K562 (cell line): ENCODE measurements around the gene RASGRP2. TPM values are rescaled to one million over a fixed set of nuclear protein-coding genes. Genes with fewer than 3 reads are reported as not detected.
A peak's percentile ranks its signal among the peaks of the same experiment; 100 is the strongest.

ENCODE experiments used
- CEBPB ChIP-seq: fragments of 450-650 bp; IDR thresholded peaks from 2 replicates; pipeline ENCODE4 v1.6.1; 2016; ENCODE audit warnings: missing genetic modification characterization, missing compliant biosample characterization
- CREB1 ChIP-seq, 2 experiments: sonication (generic) in 1 of 2; formaldehyde crosslinking in 1 of 2; IDR thresholded peaks; 2 replicates each; pipeline versions ENCODE4 v1.6.1 to v1.8.0; 2012 to 2022; ENCODE audit warnings: inconsistent platforms in 1 of 2, mild to moderate bottlenecking in 1 of 2, missing genetic modification reagents in 1 of 2, moderate library complexity in 1 of 2
- CREM ChIP-seq: IDR thresholded peaks from 2 replicates; pipeline ENCODE4 v1.6.1; 2014; ENCODE audit warnings: antibody characterized with exemption, low read depth
- DACH1 ChIP-seq: fragments of 450-650 bp; IDR thresholded peaks from 2 replicates; pipeline ENCODE4 v1.6.1; 2018; ENCODE audit not compliant: partially characterized antibody
- DDX20 ChIP-seq: fragments of 450-650 bp; IDR thresholded peaks from 2 replicates; pipeline ENCODE4 v1.6.1; 2016; ENCODE audit warnings: missing genetic modification characterization, low read depth, mild to moderate bottlenecking, missing compliant biosample characterization, moderate library complexity
- EWSR1 ChIP-seq: fragments of 450-650 bp; IDR thresholded peaks from 2 replicates; pipeline ENCODE4 v1.6.1; 2018; ENCODE audit warnings: borderline replicate concordance, mild to moderate bottlenecking, low read depth, moderate library complexity; ENCODE audit not compliant: partially characterized antibody
- FOXK1 ChIP-seq: sonication (generic); formaldehyde crosslinking; IDR thresholded peaks from 2 replicates; pipeline ENCODE4 v1.8.0; 2022; ENCODE audit warnings: missing genetic modification reagents, mild to moderate bottlenecking, borderline replicate concordance
- GTF2A2 ChIP-seq: IDR thresholded peaks from 2 replicates; pipeline ENCODE4 v1.6.1; 2016; ENCODE audit warnings: mild to moderate bottlenecking, missing genetic modification characterization, missing compliant biosample characterization
- IRF2 ChIP-seq: sonication (generic); formaldehyde crosslinking; IDR thresholded peaks from 2 replicates; pipeline ENCODE4 v1.8.1; 2022; ENCODE audit warnings: mild to moderate bottlenecking, missing genetic modification reagents
- KLF16 ChIP-seq: IDR thresholded peaks from 2 replicates; pipeline ENCODE4 v1.6.1; 2016; ENCODE audit warnings: antibody characterized with exemption
- polyA plus RNA-seq, 8 experiments: library from polyadenylated mRNA; depleted of rRNA in 4 of 8; stranded (reverse) in 5 of 8; unstranded in 3 of 8; fragments of >200 nt; fragmentation: Nextera tagmentation in 2 of 8; fragmentation: Illumina TruSeq in 1 of 8; extraction: Ambion mirVana in 2 of 8; extraction: Trizol in 1 of 8; gene quantifications; 2 replicates each; pipeline versions ENCODE4 v1.2.1 to v1.2.3, GENCODE V29; 2011 to 2014; ENCODE audit warnings: inconsistent platforms in 1 of 8, missing spikeins in 1 of 8
- total RNA-seq, 7 experiments: library from RNA; depleted of rRNA in 6 of 7; stranded (reverse); fragments of >200 nt in 6 of 7; fragmentation: Illumina TruSeq in 2 of 7; extraction: Trizol in 2 of 7; gene quantifications; 2 replicates each; pipeline versions ENCODE4 v1.2.1 to v1.2.3, GENCODE V29; 2011 to 2021; ENCODE audit warnings: low replicate concordance in 1 of 7
- TF ChIP-seq, protein P1 (sequence below), 2 experiments: fragments of 450-650 bp; IDR thresholded peaks; 2 replicates each; pipeline ENCODE4 v1.6.1; 2016; ENCODE audit warnings: mild to moderate bottlenecking in 2 of 2, borderline replicate concordance in 1 of 2, low read depth in 1 of 2, moderate library complexity in 1 of 2
- TF ChIP-seq, protein P2 (sequence below): fragments of 450-650 bp; IDR thresholded peaks from 2 replicates; pipeline ENCODE4 v1.6.1; 2018; ENCODE audit not compliant: partially characterized antibody

RASGRP2 gene
- total and polyA plus RNA-seq, 9 of the 15 experiments (the other 6 are each of a cell fraction or from before 2014, with no cell fraction given), result 0.87 to 22.7 (median 5.5) TPM

DNA sequence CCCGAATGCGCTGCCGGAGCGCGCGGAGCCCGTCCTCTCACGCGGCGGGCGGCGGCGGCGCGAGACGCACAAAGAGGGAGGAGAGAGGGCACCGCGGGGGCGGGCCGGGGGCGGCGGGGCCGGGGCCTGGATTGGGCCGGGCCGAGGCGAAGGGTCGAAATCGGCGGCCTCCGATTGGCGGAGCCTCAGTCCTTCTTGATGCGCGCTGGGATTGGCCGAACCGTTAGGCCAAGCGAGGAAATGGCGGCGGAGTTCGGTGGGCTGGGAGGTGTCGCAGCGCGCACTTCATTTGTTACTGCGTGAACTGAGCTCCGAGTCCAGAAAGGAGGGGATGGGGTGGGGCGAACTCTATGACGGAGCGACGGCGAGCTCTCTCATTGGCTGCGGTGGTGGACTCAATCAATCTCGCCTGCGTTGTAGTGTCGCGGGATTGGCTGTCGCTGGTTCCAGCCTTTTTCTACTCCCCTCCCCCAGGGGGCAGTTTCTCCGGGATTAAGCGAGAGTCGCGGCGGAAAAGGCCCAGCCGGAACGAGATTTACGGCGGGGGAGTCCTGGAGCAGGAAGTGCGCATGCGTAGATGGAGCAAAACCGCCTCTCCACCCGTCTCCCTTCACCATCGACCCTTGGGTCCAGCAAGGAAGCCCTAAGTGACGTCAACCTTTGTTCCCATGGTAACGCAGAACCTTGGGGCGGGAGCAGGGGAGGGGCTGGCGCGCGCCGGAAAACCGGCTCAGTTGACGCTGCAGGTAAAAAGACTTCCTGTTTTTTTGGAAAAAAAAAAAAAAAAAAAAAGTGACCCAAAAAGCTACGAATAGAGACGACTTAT is 34.7 kb upstream of the RASGRP2 start, which contains the start of gene SF1 (continued):
- TF ChIP-seq, protein P1, sequence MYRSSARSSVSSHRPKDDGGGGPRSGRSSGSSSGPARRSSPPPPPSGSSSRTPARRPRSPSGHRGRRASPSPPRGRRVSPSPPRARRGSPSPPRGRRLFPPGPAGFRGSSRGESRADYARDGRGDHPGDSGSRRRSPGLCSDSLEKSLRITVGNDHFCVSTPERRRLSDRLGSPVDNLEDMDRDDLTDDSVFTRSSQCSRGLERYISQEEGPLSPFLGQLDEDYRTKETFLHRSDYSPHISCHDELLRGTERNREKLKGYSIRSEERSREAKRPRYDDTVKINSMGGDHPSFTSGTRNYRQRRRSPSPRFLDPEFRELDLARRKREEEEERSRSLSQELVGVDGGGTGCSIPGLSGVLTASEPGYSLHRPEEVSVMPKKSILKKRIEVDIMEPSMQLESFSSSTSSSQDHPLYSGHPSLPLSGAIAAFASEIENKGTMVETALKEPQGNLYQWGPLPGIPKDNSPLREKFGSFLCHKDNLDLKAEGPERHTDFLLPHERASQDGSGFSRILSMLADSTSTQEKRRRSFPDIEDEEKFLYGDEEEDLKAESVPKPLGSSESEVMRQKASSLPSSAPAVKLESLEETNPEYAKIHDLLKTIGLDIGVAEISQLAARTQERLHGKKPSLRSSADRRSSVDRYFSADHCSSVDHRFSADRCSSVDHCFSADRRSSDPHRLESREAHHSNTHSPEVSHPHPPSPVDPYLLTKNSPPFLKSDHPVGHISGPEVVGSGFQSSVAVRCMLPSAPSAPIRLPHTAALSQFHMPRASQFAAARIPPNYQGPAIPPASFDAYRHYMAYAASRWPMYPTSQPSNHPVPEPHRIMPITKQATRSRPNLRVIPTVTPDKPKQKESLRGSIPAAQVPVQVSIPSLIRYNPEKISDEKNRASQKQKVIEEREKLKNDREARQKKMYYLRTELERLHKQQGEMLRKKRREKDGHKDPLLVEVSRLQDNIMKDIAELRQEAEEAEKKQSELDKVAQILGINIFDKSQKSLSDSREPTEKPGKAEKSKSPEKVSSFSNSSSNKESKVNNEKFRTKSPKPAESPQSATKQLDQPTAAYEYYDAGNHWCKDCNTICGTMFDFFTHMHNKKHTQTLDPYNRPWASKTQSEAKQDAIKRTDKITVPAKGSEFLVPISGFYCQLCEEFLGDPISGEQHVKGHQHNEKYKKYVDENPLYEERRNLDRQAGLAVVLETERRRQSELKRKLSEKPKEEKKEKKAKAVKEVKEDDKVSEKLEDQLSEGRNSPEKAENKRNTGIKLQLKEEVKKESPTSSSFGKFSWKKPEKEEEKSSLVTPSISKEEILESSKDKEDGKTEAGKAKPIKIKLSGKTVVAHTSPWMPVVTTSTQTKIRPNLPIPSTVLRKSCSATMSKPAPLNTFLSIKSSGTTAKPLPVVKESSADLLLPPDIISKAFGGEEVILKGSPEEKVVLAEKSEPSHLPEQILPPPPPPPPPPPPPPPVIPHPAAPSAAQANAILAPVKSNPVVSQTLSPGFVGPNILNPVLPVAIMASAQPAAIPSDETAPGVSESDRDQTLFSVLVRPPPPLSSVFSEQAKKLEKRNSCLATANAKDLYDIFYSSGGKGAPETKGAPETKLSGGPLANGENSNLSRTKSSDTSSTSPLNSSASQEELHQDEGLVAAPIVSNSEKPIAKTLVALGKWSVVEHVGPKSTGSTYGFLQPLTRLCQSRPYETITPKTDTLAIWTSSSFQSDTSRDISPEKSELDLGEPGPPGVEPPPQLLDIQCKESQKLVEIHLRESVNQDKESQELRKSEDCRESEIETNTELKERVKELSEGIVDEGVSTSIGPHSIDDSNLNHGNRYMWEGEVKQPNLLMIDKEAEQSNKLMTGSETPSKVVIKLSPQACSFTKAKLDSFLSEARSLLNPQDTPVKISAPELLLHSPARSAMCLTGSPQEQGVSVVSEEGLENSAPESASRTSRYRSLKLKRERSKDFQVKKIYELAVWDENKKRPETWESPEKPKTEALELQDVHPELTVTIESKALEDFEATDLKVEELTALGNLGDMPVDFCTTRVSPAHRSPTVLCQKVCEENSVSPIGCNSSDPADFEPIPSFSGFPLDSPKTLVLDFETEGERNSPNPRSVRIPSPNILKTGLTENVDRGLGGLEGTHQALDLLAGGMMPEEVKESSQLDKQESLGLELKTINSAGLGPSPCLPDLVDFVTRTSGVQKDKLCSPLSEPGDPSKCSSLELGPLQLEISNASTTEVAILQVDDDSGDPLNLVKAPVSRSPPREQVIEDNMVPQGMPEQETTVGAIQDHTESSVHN (IDR thresholded peaks at IDR 0.05; ENCODE audit: borderline replicate concordance in 1 of 2, low read depth in 1 of 2), result no peak
- TF ChIP-seq CEBPB (tag), result no peak
- no peak for TF ChIP-seq IRF2 (CRISPR knock-in tag)
- TF ChIP-seq DDX20, result no peak
- TF ChIP-seq DACH1, result no peak
- peak; percentile 74 for TF ChIP-seq CREB1 (IDR thresholded peaks at IDR 0.05)
- peak; percentile 82 for TF ChIP-seq CREB1 (CRISPR knock-in tag; IDR thresholded peaks at IDR 0.05)
- TF ChIP-seq CREM, result peak; percentile 86
- no peak for TF ChIP-seq KLF16
- no peak for TF ChIP-seq EWSR1
- no peak for TF ChIP-seq GTF2A2 (tag)
- no peak for TF ChIP-seq FOXK1 (CRISPR knock-in tag)
- TF ChIP-seq, protein P2, sequence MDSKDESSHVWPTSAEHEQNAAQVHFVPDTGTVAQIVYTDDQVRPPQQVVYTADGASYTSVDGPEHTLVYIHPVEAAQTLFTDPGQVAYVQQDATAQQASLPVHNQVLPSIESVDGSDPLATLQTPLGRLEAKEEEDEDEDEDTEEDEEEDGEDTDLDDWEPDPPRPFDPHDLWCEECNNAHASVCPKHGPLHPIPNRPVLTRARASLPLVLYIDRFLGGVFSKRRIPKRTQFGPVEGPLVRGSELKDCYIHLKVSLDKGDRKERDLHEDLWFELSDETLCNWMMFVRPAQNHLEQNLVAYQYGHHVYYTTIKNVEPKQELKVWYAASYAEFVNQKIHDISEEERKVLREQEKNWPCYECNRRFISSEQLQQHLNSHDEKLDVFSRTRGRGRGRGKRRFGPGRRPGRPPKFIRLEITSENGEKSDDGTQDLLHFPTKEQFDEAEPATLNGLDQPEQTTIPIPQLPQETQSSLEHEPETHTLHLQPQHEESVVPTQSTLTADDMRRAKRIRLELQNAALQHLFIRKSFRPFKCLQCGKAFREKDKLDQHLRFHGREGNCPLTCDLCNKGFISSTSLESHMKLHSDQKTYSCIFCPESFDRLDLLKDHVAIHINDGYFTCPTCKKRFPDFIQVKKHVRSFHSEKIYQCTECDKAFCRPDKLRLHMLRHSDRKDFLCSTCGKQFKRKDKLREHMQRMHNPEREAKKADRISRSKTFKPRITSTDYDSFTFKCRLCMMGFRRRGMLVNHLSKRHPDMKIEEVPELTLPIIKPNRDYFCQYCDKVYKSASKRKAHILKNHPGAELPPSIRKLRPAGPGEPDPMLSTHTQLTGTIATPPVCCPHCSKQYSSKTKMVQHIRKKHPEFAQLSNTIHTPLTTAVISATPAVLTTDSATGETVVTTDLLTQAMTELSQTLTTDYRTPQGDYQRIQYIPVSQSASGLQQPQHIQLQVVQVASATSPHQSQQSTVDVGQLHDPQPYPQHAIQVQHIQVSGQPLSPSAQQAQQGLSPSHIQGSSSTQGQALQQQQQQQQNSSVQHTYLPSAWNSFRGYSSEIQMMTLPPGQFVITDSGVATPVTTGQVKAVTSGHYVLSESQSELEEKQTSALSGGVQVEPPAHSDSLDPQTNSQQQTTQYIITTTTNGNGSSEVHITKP, result no peak
